HG03060 (cell line): ENCODE results near the gene POU3F2.

Experiments used
- ATAC-seq: cut with Tn5 transposase; IDR thresholded peaks from one replicate; pipeline ENCODE4 v1.9.1; 2021; ENCODE audit warnings: low read depth, moderate number of reproducible peaks; ENCODE audit not compliant: unreplicated experiment

Gene POU3F2

DNA sequence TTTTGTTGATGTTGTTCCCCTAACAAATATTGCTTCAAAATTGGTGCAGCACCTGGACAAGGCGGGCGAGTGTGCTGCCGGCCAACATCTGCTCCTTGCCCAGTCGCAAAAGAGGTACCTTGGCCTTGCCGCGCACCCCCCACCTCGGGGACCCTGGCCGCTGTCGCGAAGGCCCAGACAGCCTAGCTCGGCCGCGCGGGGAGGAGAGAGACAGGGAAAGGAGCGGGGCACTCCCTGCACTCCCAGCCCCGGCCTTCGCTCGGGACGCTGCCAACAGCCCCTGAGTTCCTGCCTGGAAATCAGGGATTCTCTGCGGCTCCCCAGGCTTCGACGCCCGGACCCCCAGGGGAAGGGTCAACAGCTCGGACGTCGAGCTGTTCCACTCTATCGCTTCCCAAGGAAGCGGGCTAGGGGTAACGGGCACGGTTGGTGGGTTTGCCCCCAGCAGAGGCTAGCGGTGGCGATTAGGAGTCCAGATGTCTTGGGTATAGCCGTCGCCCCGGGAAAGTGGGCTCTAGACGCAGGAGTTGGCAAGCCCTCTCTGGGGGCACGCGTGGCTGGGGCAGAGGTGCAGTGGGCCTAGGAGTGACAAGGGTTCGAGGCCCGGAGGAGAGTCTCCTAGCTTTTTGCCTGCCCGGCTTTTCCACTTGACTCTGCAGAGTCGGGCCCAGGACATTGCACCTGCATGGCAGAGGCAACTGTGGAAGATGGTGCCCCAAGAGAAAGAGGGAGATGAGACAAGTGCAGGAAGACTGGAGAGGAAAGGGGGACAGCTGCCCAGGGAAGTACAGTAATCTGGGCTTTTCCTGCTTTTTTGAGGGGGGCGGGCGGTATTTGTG lies 8.2 kb downstream of the POU3F2 start:
- ATAC-seq: no peak

DNA sequence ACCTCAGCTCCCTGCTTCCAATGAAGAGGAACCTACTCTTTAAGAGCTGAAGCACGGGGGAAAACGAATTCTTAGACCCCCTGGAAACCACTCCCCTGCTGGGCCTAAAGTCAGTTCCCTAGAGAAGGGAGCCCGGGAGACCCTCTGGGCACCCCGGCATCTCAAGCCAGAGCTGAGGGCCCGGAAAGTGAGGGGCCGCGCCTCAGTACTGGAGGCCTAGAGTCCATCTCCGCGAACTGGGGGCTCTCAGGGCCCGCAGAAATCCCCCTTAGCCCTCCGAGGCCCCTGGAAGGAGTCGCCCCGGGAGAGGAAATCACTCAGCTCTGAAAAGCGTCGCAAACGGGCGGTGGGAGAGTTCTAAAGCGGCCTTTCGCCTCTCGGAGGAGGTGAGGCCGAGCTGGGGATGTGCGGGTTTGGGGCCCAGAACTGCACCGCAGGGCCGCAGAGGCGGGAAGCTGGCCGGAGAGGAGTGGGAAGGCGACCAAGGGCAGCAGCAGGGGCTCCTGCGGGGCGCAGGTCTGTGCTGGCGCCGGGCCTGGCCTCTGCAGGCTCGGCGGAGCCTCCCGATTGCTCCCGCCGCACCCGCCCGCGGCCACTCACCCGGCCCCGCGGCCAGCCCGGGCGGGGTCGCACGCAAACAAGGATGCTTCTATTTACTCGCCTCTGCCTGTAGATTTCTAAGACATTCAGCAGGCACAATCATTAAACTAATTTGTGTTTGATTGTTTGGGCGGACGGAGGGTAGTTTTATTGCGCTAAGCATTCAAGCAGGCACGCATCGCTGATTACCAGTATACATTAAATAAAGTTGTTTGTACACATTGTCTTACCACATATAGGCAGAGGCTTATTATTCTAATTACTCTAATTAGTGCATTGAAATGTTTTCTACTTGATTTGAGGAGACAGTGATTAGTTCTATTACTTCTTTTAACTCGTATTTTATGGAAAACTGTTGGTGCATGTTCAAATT lies 9.2 kb downstream of the POU3F2 start:
- ATAC-seq: no peak

GRCh38 chr6:98844244-98845210 lies 10.2 kb downstream of the POU3F2 start:
- ATAC-seq: no peak

DNA sequence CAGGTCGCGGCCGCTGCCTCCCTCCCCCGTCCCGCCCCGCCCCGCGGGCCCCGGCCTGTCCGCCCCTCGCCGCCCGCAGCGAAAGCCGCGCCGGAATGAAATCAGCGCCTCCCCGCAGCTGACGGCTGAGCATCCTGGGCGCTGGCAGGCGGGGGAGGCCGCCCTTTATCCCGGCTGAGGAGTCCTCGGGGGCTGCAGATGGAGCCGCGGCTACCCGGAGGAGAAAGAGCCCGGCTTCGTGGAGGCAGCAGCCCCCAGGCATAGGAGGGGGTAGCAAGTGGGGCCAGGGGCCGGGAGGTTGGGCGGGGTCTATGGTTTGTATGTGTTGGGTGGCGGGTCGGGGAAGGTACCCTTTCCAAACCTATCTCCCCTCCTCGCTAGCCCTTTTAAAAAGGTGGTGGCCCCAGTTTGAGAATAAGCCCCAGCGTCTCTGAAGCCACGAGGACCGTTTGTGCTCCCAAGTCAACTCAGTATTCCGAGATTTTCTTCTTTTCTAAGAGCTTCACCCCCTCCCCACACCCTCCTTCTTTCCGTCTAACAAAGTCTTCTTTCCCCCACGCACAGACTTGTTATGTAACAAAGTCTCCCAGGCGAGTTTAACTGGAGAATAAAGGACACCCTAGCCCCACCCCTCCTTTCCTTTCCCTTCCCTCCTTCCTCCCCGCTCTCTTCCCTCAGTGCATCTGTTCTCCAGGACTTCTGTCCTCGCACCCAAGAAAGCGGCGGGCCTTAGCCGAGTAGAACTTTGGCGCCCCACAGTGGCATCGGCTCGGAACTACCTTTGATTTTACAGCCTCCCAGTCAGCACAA lies 11.0 kb downstream of the POU3F2 start:
- ATAC-seq: no peak

GRCh38 chr6:98846021-98846380 lies 11.6 kb downstream of the POU3F2 start:
- no peak for ATAC-seq

DNA sequence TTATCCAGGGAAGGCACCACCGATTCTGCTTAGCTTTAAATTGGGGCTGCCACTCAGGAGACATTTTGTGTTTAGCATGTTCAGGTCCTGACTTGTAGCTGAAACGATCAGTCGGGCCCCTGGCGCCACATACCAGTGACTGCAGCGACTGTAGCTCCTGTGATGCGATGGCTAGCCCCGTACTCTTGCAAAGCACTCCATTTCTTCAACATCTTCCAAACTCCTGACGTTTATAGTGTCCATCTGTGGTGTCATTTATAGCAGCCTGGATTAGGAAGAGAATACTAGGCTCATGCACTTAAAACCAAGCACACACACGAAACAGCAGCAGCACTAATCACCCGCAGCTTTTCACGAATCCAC lies 13.0 kb downstream of the POU3F2 start:
- no peak for ATAC-seq

- no peak for ATAC-seq
These were observed 13.6 kb downstream of the POU3F2 start for GRCh38 chr6:98847779-98848538.

GRCh38 chr6:98848539-98849242 lies 14.3 kb downstream of the POU3F2 start:
- ATAC-seq: no peak

- no peak for ATAC-seq
These were observed 30.1 kb downstream of the POU3F2 start for GRCh38 chr6:98864497-98864896.

DNA sequence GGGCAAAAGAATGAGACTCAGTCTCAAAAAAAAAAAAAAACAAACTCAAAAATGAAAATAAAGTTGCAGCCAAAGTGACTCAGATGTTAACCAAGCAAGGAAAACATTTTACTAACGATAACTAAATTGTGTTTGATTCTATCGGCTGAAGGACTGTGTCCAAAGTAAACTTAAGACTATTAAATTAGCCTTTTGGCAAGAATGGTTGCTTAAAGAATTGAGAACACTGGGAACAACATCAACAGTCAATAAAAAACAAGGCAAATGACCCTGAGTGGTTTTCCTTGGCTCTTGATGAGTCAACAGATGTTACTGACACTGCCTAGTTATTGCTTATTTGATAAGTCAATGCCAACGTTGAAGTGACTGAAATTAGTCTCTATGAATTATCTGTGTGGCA lies 36.7 kb downstream of the POU3F2 start:
- no peak for ATAC-seq

GRCh38 chr6:98871821-98872220 lies 37.4 kb downstream of the POU3F2 start:
- ATAC-seq: no peak

DNA sequence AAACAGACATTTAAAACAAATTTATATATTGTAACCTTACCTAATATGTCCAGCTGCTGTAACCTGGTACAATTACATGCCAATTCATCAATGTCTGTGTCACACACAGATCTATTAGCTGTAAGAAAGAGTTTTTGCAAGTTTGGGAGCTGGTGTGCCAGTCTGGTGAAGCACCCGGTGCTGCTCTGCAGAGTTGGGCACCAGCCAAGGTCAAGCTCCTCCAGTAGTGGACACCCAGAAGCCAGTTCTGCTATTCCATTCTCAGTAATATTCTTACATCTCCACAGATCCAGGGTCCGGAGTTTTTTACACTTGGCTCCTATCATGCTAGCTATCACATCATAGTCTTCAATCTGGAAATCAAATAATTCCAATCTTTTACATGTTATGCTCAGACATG lies 41.0 kb downstream of the POU3F2 start:
- ATAC-seq: no peak

DNA sequence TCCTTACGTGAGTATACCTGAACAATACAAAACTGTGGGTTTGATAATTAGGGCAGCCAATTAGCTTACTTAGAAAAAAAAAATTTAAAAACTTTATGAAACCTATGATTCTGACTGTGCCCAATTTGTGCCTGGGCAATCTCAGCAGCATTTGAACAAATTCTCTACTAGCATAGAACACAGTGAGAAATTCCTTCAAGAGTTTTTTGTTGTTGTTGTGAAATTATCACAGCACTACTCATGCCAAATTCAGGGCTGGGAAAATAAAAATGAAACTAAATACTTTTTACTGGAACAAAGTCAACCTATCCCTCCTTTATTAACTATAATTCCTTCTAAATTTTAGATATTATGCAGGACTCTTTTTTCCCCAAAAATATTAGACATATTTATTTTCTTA lies 42.9 kb downstream of the POU3F2 start:
- ATAC-seq: no peak

DNA sequence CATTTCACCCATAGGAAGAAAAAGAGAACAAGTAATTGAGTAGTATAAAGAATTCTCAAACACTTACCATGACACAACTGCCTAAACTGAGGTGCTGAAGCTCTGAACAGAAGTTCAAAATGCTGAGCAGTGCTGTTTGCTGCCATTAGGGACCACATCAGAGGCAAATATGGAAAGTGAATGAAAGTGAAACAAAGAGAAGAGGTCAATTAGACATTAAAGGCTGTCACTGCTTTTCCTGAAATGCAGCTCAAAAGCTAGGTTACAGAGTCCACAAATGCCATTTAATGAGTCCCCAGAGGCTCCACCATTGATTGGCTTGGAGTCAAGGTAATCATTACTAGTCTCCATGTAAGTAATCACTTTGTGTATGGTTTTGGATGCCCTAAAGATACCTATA lies 46.1 kb downstream of the POU3F2 start:
- ATAC-seq: peak; percentile 82

DNA sequence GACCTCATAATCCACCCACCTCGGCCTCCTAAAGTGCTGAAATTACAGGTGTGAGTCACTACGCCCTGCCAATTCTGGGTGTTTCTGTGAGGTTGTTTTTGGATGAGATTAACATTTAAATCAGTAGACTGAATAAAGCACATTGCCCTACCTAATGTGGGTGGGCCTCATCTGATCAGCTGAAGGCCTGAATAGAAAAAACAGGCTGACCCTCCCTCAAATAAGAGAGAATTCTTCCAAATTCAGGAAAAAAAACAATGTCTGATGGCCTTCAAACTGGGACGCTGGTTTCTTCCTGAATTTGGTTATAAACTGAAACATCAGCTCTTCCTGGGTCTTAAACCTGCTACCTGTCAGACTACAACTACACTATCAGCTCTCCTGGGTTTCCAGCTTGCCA lies 51.0 kb downstream of the POU3F2 start:
- ATAC-seq: no peak

DNA sequence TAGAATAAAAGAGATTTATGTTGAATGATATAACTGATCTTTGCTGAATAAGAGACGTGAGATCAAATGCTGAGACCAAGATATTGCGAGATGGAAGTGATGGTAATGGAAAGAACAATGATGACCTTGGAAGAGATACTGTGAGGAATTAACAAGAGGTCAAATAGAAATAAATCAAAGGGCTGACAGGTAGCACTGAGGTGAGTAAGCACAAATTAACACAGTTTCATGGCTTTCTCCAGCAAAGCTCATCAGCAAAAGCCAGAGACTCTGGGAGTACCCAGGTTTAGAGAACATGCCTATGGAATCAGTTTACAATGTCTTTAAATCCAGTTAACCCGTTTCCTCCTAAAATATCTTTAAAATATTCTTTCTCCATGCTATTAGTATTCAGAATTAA lies 53.3 kb downstream of the POU3F2 start:
- no peak for ATAC-seq
